RKO (cell line): Measurements from ENCODE around the gene ASF1B.

Experiments used
- DNase-seq: peaks from one replicate; pipeline ENCODE4 v3.0.0-alpha.2; 2016; ENCODE audit warnings: low spot score

The ASF1B gene

GRCh38 chr19:14107581-14108461 lies 28.6 kb downstream of the ASF1B start:
- DNase-seq = peak; percentile 42

GRCh38 chr19:14106840-14107239 lies 29.5 kb downstream of the ASF1B start:
- no peak for DNase-seq

DNA sequence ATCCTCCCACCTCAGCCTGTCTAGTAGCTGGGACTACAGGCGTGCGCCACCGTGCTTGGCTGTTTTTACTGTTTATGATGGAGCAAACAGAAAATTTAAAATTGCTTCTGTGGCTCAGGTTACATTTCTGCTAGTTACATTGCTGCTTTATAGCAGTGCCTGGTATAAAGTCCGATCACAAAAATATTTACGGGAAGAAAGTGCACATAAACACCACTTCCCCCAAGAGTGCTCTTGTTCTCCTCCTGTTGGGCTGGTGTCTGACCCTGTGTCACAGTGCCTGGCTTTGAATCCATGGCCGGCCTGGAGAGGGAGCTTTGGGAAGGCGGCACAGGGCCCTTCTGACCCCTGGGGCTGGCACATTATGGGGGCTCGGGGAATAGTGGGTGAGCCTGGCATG lies 30.7 kb downstream of the ASF1B start:
- DNase-seq = no peak

DNA sequence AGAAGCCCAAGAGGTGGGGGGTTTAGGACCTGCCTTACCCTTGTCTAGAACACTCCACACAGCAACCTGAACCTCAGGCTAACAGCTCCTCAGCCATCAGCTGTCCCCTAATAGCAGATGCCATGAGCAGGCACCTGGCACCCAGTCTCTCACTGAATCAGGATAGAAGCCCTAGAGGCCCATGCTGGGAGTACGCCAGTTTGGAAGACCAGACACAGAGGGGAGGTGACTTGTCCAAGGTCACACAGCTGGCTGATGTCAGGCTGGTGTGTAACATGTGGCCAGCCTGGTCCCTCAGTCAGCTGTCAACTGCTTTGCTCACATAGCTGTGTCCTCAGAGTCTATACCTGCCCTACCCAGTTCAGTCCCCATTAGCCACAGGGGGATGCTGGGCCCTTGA lies 33.1 kb downstream of the ASF1B start:
- DNase-seq = peak; percentile 51

DNA sequence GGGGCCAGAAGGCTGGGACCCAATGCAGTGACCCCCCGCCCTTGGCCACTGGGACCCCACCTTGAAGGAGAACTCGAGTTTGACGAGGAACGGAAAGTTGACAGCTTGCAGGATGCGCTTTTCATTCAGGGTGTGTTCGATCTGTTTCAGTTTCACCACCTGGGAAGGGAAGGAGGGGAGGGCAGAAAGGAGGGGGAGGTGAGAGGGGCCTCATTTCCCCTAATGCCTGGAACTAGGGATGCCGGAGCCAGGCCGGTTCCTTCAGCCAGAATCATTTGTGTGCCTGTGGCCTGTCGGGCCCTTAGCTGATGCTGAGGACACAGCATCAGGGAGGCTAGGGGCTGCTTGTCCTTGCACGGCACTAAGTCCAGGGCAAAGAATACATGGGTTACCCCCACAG lies 33.6 kb downstream of the ASF1B start:
- no peak for DNase-seq

GRCh38 chr19:14102102-14102696 lies 34.2 kb downstream of the ASF1B start:
- no peak for DNase-seq

DNA sequence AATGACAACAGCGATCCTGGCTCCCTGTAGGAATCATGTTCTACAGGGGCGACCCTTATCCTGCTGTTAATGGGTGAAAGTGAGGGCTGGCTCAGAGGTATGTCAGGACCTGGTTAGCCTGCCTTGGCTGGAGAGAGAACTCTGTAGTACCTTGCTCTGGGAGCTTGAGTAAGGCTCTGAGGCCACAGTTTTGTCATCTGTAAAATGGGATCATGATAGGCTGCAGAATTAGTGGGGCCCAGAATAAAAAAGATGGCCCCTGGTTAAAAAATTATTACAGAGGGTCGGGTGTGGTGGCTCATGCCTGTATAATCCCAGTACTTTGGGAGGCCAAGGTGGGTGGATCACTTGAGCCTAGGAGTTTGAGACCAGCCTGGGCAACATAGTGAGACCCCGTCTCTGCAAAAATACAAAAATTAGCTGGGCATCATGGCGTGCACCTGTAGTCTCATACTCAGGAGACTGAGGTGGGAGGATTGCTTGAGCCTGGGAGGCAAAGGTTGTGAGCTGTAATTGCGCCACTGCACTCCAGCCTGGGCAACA lies 35.3 kb downstream of the ASF1B start:
- no peak for DNase-seq

DNA sequence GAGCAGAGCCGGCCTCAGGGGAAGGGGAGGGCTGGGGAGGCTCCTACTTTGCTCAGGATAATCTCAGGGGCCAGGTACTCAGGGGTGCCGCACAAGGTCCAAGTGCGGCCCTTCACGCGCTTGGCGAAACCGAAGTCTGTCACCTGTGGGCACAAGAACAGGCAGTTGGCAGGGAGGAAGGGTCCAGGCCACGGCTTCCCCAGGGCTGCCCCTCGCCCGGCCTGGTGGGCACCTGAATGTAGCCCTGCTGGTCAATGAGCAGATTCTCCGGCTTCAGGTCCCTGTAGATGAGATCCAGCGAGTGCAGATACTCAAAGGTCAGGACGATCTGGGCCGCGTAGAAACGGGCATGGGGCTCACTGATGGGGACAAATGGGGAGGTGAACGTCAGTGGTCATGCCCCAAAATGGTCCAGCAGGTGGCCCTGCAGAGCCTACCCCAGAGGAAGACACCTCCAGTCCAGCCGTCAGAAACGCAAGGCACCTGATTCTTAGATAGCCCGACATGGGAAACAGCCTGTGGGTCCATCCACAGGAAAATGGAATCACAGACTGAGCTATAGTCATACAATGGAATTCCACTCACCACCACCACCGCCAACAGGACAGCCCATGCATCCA lies 38.7 kb downstream of the ASF1B start:
- no peak for DNase-seq

GRCh38 chr19:14096272-14096992 lies 40.0 kb downstream of the ASF1B start:
- no peak for DNase-seq

DNA sequence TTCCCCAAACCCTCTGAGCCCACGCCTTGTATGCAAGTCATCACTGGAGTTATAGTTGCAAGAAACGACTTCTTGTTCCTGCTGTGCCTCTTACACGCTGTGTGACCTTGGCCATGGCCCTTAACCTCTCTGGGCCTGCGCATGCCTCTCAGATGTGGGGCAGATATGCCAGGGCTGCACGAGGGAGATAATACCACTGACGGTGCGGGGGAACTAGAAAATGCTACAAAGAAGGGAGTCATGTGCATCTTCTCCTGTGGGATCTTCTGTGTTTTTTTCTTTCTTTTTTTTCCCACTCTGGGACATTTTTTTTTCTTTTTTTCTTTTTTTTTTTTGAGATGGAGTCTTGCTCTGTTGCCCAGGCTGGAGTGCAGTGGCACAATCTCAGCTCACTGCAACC lies 41.5 kb downstream of the ASF1B start:
- DNase-seq = no peak

GRCh38 chr19:14093117-14093823 lies 43.1 kb downstream of the ASF1B start:
- no peak for DNase-seq

DNA sequence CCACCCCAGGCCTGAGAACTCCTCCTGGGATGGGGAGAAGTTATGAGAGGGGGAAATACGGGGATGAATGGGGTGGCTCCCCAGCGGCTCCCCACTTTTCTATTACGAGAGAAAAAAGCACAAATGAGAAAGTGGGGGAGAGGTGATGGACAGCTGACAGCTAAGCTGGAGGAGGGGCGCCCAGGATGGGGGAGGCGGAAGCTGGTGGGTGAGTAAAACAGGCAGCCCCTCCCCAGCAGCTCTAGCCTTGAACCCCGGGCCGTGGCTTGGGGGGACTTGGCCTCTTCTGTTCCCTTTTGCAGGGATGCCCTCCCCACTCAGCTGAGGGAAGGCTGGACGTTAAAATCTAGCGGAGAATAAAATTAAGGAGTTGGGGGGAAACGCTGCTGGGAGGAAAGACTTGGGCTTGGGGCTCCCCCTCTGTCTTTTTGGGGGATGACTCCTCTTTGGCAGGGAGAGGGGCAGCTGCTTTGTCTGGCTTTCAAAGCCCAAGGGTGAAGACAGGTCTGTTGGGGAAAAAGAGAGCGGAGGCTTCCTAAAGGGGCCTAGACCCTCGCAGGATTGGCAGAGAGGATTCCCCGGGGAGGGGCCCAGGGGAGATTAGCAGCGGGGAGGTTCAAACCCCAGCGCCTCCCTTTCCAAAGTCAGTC lies 44.5 kb downstream of the ASF1B start:
- no peak for DNase-seq

GRCh38 chr19:14091081-14091812 lies 45.1 kb downstream of the ASF1B start:
- DNase-seq = peak; percentile 85

GRCh38 chr19:14090509-14091080 lies 45.8 kb downstream of the ASF1B start, which contains the start of gene SAMD1:
SAMD1 (minus strand) TSS chr19:14090751.
- peak; percentile 85 for DNase-seq

- DNase-seq = peak; percentile 62
Observed at GRCh38 chr19:14089662-14090508, 46.5 kb downstream of the ASF1B start.

DNA sequence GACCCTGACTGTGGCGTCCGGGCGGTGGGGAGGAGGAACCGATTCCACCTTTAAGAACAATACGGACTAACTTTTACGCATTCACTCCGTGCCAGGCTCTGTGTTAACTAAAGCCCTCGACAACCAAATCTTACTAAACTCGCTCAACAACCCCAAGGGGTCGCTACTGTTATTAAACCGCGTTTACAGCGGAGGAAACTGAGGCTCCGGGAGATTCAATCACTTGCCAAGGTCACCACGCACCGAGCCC lies 47.1 kb downstream of the ASF1B start:
- no peak for DNase-seq

DNA sequence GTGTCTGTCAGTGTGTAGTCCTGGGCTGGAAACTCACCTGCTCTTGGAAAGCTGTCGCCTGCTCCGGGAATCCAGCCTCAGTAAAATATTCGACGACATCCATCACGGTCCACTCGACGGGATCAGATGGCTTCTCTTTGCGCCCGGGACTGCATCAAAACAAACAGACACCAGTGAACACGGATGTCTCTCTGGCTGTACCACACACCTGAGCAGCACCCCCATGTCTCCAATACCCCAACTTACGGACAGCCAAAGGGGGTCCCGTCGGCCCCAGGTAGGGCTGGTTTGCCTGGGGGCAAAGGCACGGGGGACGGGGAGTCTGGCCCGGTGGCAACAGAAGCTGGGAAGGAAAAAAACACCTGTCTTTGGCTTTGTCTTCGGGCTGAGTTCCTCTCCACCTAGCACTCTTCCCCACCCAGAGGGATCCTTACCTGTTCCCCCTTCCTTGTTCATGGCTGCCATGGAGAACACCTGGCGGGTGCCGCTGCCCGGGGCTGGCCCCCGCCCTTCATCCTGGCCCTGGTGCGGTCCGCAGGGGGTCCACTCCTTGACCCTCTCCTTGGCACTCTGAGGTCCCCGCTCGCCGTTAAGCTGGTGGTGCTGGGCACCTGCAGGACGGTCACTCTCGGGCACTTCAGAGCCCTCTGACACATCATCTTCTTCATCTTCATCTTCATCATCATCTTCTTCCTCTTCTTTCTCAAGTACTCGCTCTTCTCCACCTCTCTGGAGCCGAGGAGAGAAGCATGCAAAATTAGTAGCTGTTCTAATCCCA lies 47.6 kb downstream of the ASF1B start:
- DNase-seq = no peak

DNA sequence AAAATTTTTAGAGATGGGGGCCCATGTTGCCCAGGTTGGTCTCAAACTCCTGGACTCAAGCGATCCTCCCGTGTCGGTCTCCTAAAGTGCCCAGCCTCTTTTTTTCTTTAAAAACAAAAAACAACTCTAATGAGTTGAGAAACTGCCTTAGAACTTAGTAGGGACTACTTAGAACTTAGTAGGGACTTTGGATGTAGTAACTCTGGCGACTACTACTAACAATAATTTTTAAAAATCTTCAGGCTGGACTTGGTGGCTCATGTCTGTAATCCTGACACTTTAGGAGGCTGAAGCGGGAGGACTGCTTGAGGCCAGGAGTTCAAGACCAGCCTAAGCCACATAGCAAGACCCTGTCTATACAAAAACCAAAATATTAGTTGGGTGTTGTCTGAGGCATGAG lies 50.3 kb downstream of the ASF1B start:
- DNase-seq = no peak
